Raji (cell line): ENCODE measurements around the gene ST8SIA1.

Source experiments
- POLR2A ChIP-seq: IDR thresholded peaks from 2 replicates; pipeline ENCODE4 v1.6.1; 2011; ENCODE audit warnings: low read depth, low read length, control low read depth; ENCODE audit not compliant: insufficient read depth

Gene ST8SIA1

DNA sequence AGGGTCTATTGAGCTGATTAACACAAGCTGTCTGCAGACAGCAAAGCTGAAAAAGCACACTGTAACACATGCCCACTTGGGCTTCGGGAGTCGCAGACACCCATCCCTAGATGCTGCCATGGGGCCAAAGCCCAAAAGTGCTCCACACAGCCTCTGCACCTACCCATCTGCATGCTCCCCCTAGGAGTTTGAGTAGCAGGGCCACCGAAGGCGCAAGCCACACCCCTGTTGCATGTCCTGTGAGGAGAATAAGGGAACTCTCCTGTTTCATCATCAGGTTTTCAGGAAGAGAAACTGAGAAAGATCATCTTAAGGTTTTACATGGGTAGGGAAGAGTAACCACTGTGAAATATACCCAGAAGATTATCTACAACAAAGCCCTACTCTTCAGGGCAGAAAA lies 5.6 kb upstream of the ST8SIA1 start:
- TF ChIP-seq POLR2A = no peak

GRCh38 chr12:22339691-22340090 lies 5.2 kb upstream of the ST8SIA1 start:
- no peak for TF ChIP-seq POLR2A

- TF ChIP-seq POLR2A = no peak
Observed at GRCh38 chr12:22335794-22336166, 1.3 kb upstream of the ST8SIA1 start.

DNA sequence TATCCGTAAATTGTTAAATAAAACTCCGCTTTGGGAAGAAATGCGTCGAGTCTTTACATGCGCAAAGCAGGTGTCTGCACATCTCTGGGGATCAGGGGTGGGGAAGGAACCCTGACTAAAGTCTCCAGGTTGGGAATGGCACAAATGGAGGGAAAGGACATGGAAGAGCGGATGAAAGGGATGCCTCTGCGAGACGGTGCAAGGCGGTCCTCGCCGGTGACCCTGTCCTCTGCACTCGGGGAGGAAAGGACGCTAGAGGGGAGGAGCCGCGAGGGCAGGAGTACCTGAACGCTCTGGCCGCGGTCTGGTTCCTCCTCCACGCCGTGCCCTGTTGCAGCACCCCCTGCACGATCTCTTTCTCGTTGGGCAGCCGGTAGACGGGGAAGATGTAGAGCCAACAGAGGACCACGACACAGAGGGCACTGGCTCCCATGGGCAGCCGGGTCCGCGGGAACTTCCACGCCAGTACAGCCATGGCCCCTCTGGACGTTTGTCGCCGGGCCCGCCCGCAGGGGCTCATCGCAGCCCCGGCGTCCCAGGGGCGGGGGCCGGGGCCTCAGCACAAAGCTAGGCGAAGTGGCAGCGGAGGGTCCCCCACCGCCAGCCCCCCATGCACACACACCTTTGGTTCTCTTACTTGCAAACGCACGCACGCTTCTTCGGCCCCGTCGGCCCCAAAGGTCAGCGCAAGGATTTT lies 646 bp downstream of the ST8SIA1 start:
- no peak for TF ChIP-seq POLR2A

DNA sequence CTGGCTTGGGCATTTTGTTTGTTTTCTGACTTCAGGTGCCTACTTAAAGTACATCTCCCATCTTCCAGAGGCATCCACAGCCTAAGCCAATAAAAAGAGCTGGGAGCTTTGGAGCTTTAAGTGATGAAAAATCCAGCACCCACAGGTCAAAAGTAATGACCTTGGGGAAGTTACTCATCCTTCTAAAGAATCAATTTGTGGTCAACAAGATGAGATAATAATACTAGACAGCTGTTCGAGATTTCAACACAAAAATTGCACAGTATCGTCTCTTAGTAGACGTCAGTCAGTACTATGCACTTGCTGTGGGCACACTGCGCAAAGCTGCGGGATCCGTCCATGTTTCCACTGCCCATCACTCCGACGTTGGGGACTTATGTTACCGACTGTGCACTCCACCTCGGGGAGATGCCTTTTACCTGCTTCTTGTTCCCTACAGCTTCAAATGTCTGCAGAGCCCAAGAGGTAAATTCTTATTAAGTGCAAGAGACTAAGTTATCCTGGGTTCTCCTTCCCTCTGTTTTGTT lies 1.3 kb downstream of the ST8SIA1 start:
- TF ChIP-seq POLR2A = no peak

DNA sequence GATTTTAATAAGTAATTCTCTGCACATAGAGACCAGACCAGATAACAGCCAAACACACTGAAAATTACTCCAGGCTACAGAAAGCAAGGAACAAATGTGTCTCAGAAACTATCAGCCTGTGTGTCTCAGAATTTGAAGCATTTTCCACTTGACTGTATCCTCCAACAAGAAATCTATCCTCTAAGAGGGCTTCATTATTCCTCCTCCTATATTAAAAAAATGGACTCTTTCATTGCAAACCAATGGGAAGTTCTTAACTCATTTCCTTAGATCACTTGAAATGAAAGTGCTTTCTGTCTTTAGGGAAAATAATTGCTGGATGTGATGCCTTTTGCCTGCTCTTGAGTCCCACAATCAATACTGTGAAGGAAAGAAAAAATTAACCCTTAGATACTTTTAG lies 2.3 kb downstream of the ST8SIA1 start:
- no peak for TF ChIP-seq POLR2A

GRCh38 chr12:22329621-22330020 lies 4.9 kb downstream of the ST8SIA1 start:
- no peak for TF ChIP-seq POLR2A

GRCh38 chr12:22325218-22325617 lies 9.3 kb downstream of the ST8SIA1 start:
- TF ChIP-seq POLR2A = no peak

DNA sequence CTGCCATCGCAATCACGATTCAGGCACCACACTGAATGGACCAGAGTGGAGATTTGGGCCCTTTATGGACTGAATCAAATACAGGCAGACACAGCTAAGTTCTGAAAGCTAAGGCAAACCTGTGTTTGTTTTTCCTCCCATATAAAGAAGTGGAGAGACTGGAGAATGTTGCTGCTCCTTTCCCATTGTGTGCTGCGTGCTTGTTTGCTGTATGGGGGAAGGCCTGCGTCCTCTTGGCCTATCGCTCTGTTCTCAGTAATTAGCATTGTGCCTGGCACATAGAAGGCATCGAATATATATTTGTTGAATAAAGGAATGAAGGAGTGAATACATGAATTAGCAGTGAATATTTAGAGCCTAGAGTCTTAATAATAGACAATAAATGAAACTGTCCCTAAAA lies 12.4 kb downstream of the ST8SIA1 start:
- TF ChIP-seq POLR2A = no peak

DNA sequence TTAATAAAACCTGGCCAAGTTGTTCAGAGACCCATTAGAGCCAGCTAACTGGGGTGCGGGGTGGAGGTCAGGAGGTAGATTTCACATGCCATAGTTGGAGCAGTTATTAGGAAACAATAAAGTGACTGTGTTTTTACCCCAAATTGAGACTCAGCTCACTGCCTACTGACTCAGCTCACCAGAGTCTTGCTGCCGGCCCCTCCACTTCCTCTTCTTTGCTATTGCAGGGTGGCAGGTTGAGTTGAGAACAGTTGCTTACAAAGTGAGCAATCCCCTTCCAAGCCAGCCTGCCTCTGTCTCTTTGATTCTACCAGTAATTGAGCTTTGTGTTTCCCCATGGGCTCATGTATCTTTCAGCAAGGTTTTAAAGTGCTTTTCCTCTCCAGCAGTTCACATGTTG lies 12.9 kb downstream of the ST8SIA1 start:
- no peak for TF ChIP-seq POLR2A

DNA sequence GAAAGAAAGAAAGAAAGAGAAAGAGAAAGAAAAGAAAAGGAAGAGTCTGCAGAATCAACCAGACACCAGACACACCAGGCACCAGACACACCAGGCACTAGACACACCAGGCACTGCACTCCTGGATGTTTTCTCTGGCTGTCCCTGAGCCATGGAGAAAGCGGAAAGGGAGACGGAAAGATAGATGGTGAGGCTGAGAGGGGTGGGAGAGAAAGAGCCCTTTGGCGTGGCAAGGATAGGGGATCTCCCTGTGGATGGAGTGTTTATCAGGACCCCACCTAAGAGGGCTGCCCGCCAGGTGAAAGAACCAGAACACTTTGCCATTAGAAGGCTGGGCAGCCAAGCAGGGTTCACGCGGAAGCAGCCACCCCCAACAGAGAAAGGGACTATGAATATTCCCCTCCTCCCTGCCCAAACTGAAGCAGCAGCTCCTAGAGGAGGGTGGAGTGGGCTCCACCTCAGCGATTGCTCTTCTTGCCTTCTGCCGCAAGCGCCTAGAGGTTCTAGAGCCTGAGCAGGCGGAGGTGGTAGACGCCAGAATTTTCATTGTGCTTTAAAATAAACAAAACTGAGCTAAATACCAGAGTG lies 13.4 kb downstream of the ST8SIA1 start:
- TF ChIP-seq POLR2A = no peak

DNA sequence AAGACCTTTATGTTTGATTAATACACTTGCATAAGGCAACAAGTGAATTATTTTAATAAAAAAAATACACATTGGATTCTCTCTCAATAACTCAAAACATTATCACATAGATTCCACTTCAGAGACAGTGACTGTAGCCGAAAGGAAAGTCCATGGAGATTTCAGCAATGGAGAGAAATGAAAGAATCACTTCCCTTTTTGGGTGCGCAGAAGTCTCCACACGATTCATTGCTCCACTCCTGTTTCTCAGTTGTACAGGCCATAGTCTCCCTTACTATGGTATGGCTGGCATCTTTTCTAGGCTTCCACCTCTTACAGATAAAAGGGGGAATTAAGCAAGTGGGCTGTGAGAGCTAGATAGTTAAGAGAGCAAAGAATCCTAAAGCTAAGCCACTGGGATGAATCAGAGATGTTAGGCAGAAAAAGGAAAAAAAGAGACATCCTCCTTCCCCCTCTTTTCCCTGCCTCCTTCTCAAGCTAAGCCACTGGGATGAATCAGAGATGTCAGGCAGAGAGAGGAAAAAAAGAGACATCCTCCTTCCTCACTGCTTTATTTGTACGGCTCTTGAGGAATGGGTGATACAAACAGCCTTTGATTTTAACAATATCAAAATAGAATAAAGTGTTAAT lies 16.3 kb downstream of the ST8SIA1 start:
- no peak for TF ChIP-seq POLR2A

DNA sequence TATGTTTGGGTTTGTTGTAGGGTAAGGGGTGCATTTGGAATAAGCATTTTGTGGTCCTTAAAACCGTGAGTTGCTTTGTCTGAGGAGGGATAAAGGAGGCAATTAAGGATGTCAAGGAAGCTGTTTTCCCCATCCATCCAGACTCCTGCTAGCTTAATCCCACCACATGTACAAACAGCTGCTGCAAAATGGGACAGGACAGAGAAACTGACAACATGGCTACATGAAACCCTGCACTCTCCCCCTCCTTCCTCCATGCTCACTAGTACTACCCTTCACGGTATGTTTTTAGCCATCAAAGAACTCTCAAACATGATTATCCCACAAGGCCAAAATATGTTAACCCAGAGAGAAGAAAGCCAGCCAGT lies 20.6 kb downstream of the ST8SIA1 start:
- no peak for TF ChIP-seq POLR2A

GRCh38 chr12:22313286-22313962 lies 21.1 kb downstream of the ST8SIA1 start:
- TF ChIP-seq POLR2A = no peak

DNA sequence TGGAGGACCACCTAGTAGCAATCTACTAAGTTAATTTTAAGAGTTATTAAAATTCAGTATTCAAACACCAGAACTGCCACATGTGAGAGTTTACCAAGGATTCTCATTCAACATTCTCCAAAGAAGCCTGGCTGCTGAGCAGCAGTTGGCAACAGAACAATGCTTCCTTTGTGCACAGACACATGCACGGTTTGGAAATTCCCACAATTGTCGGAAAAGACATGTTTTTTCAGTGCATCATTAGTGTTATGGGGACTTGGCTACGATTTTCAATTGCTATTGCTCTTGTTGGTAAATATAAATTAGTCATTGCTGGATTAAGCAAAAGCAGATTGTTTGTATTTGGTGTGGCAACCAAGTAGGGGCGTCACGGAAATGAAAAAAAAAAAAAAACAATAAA lies 22.2 kb downstream of the ST8SIA1 start:
- TF ChIP-seq POLR2A = no peak

GRCh38 chr12:22310709-22311108 lies 23.8 kb downstream of the ST8SIA1 start:
- TF ChIP-seq POLR2A = no peak
